Prostate gland (tissue), 2 donors: ENCODE measurements around the gene LMOD2.

ENCODE experiments used
- CTCF ChIP-seq, 4 experiments: fragments of 200-600 bp in 2 of 4; fragments of 450-650 bp in 2 of 4; sonication (generic) in 2 of 4; IDR thresholded peaks; 1 replicate in 3 of 4; 2 replicates in 1 of 4; pipeline ENCODE4 v1.5.1; 2016 to 2019; ENCODE audit warnings: antibody characterized with exemption in 4 of 4, mild to moderate bottlenecking in 2 of 4, moderate library complexity in 2 of 4
- POLR2A ChIP-seq: fragments of 450-650 bp; IDR thresholded peaks from one replicate; pipeline ENCODE4 v1.6.1; 2016; ENCODE audit warnings: antibody characterized with exemption, mild to moderate bottlenecking
- POLR2AphosphoS5 ChIP-seq: sonication (generic); formaldehyde crosslinking; IDR thresholded peaks from one replicate; pipeline ENCODE4 v1.6.1; 2017; ENCODE audit warnings: antibody characterized with exemption

- TF ChIP-seq CTCF (IDR thresholded peaks at IDR 0.05) = no peak
- TF ChIP-seq POLR2A = no peak
- TF ChIP-seq POLR2AphosphoS5 = no peak
Observed at GRCh38 chr7:123628829-123629228, 26.8 kb upstream of the LMOD2 start.
